ENCODE results near the gene PRSS53. TPM values are rescaled to one million over a fixed set of nuclear protein-coding genes. Genes with fewer than 3 reads are reported as not detected.

PRSS53 gene
- total and polyA plus RNA-seq, 7 donors: 0.17 to 0.90 (median 0.38) TPM

- TF ChIP-seq CTCF (IDR thresholded peaks at IDR 0.05): no peak
- Histone ChIP-seq H3K27ac (no peak overlapping the region), H3K27me3 (ENCODE audit: insufficient read depth in 3 of 3, low read length in 2 of 3) (no peaks in the 10 kb centered on the region), H3K4me1 (peaks cover 2% of the 10 kb centered on the region), H3K36me3 (ENCODE audit: insufficient read depth in 1 of 2, low read depth in 1 of 2) (peaks cover 0 to 40% of the 10 kb centered on the region in 2 donors), H3K9me3 (no peaks in the 10 kb centered on the region), H3K4me3 (no peak overlapping the region)
- 70 to 85% (median 85%) methylated on average over 2 of the region's 2 CpGs for WGBS, 3 donors
- intact Hi-C loops (cut with DNase I): loop anchor here in 1 of 2 donors (10.0 kb wide), 1 partner anchor 106 kb away; the partner anchor contains the start of gene HSD3B7
- DNase-seq (peak in 1 of 2 donors; percentile 24), ATAC-seq (no peak)
These were observed 1.8 kb upstream of the PRSS53 start for GRCh38 chr16:31090540-31090939.

GRCh38 chr16:31089199-31089598 is 456 bp upstream of the PRSS53 start:
- Histone ChIP-seq H3K27ac (no peak overlapping the region), H3K36me3 (ENCODE audit: insufficient read depth in 1 of 2, low read depth in 1 of 2) (peaks cover 0 to 53% of the 10 kb centered on the region in 2 donors), H3K27me3 (ENCODE audit: insufficient read depth in 3 of 3, low read length in 2 of 3) (no peaks in the 10 kb centered on the region), H3K4me3 (no peak overlapping the region), H3K4me1 (no peaks in the 10 kb centered on the region), H3K9me3 (no peaks in the 10 kb centered on the region)
- TF ChIP-seq CTCF (IDR thresholded peaks at IDR 0.05): no peak
- 88 to 95% (median 91%) methylated on average over 8 of the region's 8 CpGs for WGBS, 3 donors
- ATAC-seq: no peak
- intact Hi-C loops (cut with DNase I): no loop called here
- DNase-seq: peak in 1 of 2 donors; percentile 36

- H3K9me3 ChIP-seq: no peaks in the 10 kb centered on the region
- H3K36me3 ChIP-seq (ENCODE audit: insufficient read depth in 1 of 2, low read depth in 1 of 2): peaks cover 0 to 65% of the 10 kb centered on the region in 2 donors
- intact Hi-C loops (cut with DNase I): no loop called here
- ATAC-seq: no peak
- H3K27ac ChIP-seq: no peak overlapping the region
- no peaks in the 10 kb centered on the region for H3K27me3 ChIP-seq (ENCODE audit: insufficient read depth in 3 of 3, low read length in 2 of 3)
- no peak overlapping the region for H3K4me3 ChIP-seq
- no peak for TF ChIP-seq CTCF (IDR thresholded peaks at IDR 0.05)
- 85 to 95% (median 87%) methylated on average over 5 of the region's 5 CpGs for WGBS, 3 donors
- peak in 1 of 2 donors; percentile 23 for DNase-seq
- H3K4me1 ChIP-seq: no peaks in the 10 kb centered on the region
These were observed 772 bp downstream of the PRSS53 start for GRCh38 chr16:31087971-31088370.

GRCh38 chr16:31087481-31087880 is 1.3 kb downstream of the PRSS53 start:
- peak in 1 of 2 donors; percentile 46 for DNase-seq
- WGBS, 3 donors: 70 to 80% (median 71%) methylated on average over 8 of the region's 8 CpGs
- peaks cover 0 to 69% of the 10 kb centered on the region in 2 donors for H3K36me3 ChIP-seq (ENCODE audit: insufficient read depth in 1 of 2, low read depth in 1 of 2)

More at GRCh38 chr16:31087481-31087880, 1.3 kb downstream of the PRSS53 start:
- no peak for ATAC-seq
- Histone ChIP-seq H3K27me3 (ENCODE audit: insufficient read depth in 3 of 3, low read length in 2 of 3) (no peaks in the 10 kb centered on the region), H3K27ac (no peak overlapping the region), H3K9me3 (no peaks in the 10 kb centered on the region), H3K4me3 (no peak overlapping the region), H3K4me1 (no peaks in the 10 kb centered on the region)
- no peak for TF ChIP-seq CTCF (IDR thresholded peaks at IDR 0.05)
- intact Hi-C loops (cut with DNase I): no loop called here
